Fibroblast of lung (primary cell): ENCODE results near the gene SLC17A9. TPM values are rescaled to one million over a fixed set of nuclear protein-coding genes. Genes with fewer than 3 reads are reported as not detected.
"Not testable (repeated sequence)": the region's sequence is repeated elsewhere in the genome, so short reads cannot be mapped to it uniquely, and the experiment has no call there.

ENCODE experiments used
- DNase-seq, 2 donors: peaks; one replicate each; pipeline versions ENCODE4 v3.0.0 to v3.0.0-alpha.2; 2010; ENCODE audit warnings: low read depth in 2 of 2
- H2AFZ ChIP-seq: 2 replicates; pipeline ENCODE4 v1.5.1; 2012; ENCODE audit warnings: low read length, control low read depth, inconsistent platforms
- H3K27ac ChIP-seq: 2 replicates; pipeline ENCODE4 v1.5.1; 2011; ENCODE audit warnings: low read length, control low read depth; ENCODE audit not compliant: insufficient read depth
- H3K27me3 ChIP-seq: 2 replicates; pipeline ENCODE4 v1.5.1; 2011; ENCODE audit warnings: mild to moderate bottlenecking, low read length; ENCODE audit not compliant: control insufficient read depth, insufficient read depth
- H3K36me3 ChIP-seq: 2 replicates; pipeline ENCODE4 v1.5.1; 2011; ENCODE audit warnings: low read length; ENCODE audit not compliant: control insufficient read depth, insufficient read depth
- H3K4me1 ChIP-seq: 2 replicates; pipeline ENCODE4 v1.5.1; 2011; ENCODE audit warnings: low read length; ENCODE audit not compliant: control insufficient read depth, insufficient read depth; ENCODE audit errors: extremely low read depth
- H3K4me2 ChIP-seq: 2 replicates; pipeline ENCODE4 v1.5.1; 2011; ENCODE audit warnings: low read length, control low read depth; ENCODE audit not compliant: insufficient read depth; ENCODE audit errors: extremely low read depth
- H3K4me3 ChIP-seq, 4 experiments: fragments of 200-600 bp in 1 of 4; sonication (generic) in 1 of 4; replicated peaks in 1 of 4; 2 replicates each; pipeline ENCODE4 v1.5.1; 2011 to 2016; ENCODE audit warnings: low read length in 4 of 4, low read depth in 3 of 4, mild to moderate bottlenecking in 3 of 4, control low read depth in 2 of 4, inconsistent platforms in 1 of 4, mixed read lengths in 1 of 4; ENCODE audit not compliant: insufficient read depth in 1 of 4; ENCODE audit errors: control extremely low read depth in 1 of 4
- H3K79me2 ChIP-seq: 2 replicates; pipeline ENCODE4 v1.5.1; 2012; ENCODE audit warnings: mild to moderate bottlenecking, low read length, inconsistent platforms; ENCODE audit not compliant: control insufficient read depth, insufficient read depth
- H3K9ac ChIP-seq: 2 replicates; pipeline ENCODE4 v1.5.1; 2011; ENCODE audit warnings: mild to moderate bottlenecking, low read length, control low read depth; ENCODE audit not compliant: insufficient read depth
- H3K9me3 ChIP-seq: 2 replicates; pipeline ENCODE4 v1.5.1; 2012; ENCODE audit warnings: low read depth, low read length; ENCODE audit not compliant: control insufficient read depth, insufficient read depth
- H4K20me1 ChIP-seq: 2 replicates; pipeline ENCODE4 v1.5.1; 2011; ENCODE audit warnings: low read length; ENCODE audit not compliant: control insufficient read depth, insufficient read depth; ENCODE audit errors: extremely low read depth
- CTCF ChIP-seq, 2 donors: IDR thresholded peaks in 1 of 2; conservative IDR thresholded peaks in 1 of 2; 1 replicate in 1 of 2; 2 replicates in 1 of 2; pipeline ENCODE4 v1.5.1; 2011 to 2012; ENCODE audit warnings: low read length in 2 of 2, control low read depth in 1 of 2, inconsistent platforms in 1 of 2, low read depth in 1 of 2, mild to moderate bottlenecking in 1 of 2
- EZH2 ChIP-seq: IDR thresholded peaks from 2 replicates; pipeline ENCODE4 v1.5.1; 2012; ENCODE audit warnings: low read length, control low read depth, mild to moderate bottlenecking; ENCODE audit errors: missing control alignments
- polyA plus RNA-seq, 2 donors: library from polyadenylated mRNA; depleted of rRNA in 1 of 2; stranded (reverse) in 1 of 2; unstranded in 1 of 2; fragments of >200 nt; gene quantifications; 2 replicates each; pipeline ENCODE4 v1.2.1, GENCODE V29; 2011 to 2012; ENCODE audit warnings: missing spikeins in 1 of 2
- total RNA-seq: library from RNA; depleted of rRNA; stranded (reverse); fragments of >200 nt; gene quantifications from 2 replicates; pipeline ENCODE4 v1.2.1, GENCODE V29; 2014

SLC17A9 gene
- total and polyA plus RNA-seq, 2 donors (not counting 1 experiment from before 2014, with no cell fraction given), result 6.4 to 6.8 TPM

GRCh38 chr20:62959101-62959971 is 6.8 kb downstream of the SLC17A9 start:
- no peaks in the 10 kb centered on the region for H3K79me2 ChIP-seq
- no peaks in the 10 kb centered on the region for H3K36me3 ChIP-seq
- DNase-seq, result no peak
- H3K27ac ChIP-seq, result no peak overlapping the region
- no peaks in the 10 kb centered on the region for H3K9me3 ChIP-seq
- TF ChIP-seq EZH2, result no peak
- TF ChIP-seq CTCF (conservative IDR thresholded peaks at IDR 0.05 in 1 of 2, IDR thresholded peaks at IDR 0.05 in 1 of 2; ENCODE audit: low read depth in 1 of 2, low read length in 2 of 2), result no peak
- no peaks in the 10 kb centered on the region for H3K4me1 ChIP-seq
- no peaks in the 10 kb centered on the region for H4K20me1 ChIP-seq
- H3K4me2 ChIP-seq, result no peak overlapping the region
- no peak overlapping the region for H2AFZ ChIP-seq
- H3K9ac ChIP-seq, result no peak overlapping the region
- H3K4me3 ChIP-seq, result no peak overlapping the region
- H3K27me3 ChIP-seq, result no peaks in the 10 kb centered on the region

GRCh38 chr20:62959998-62960436 is 7.5 kb downstream of the SLC17A9 start:
- H2AFZ ChIP-seq, result no peak overlapping the region
- no peaks in the 10 kb centered on the region for H3K36me3 ChIP-seq
- no peaks in the 10 kb centered on the region for H3K4me1 ChIP-seq
- no peak overlapping the region for H3K9ac ChIP-seq
- no peak overlapping the region for H3K27ac ChIP-seq
- H3K9me3 ChIP-seq, result no peaks in the 10 kb centered on the region
- no peak overlapping the region for H3K4me3 ChIP-seq
- no peak overlapping the region for H3K4me2 ChIP-seq
- H4K20me1 ChIP-seq, result no peaks in the 10 kb centered on the region
- TF ChIP-seq CTCF (conservative IDR thresholded peaks at IDR 0.05 in 1 of 2, IDR thresholded peaks at IDR 0.05 in 1 of 2; ENCODE audit: low read depth in 1 of 2, low read length in 2 of 2), result no peak
- no peak for TF ChIP-seq EZH2
- no peaks in the 10 kb centered on the region for H3K27me3 ChIP-seq
- DNase-seq, result no peak
- H3K79me2 ChIP-seq, result no peaks in the 10 kb centered on the region

- H2AFZ ChIP-seq, H3K9me3 ChIP-seq, H3K79me2 ChIP-seq, H3K27me3 ChIP-seq, H3K27ac ChIP-seq, H3K4me1 ChIP-seq, H4K20me1 ChIP-seq, H3K4me2 ChIP-seq, H3K9ac ChIP-seq, H3K36me3 ChIP-seq, H3K4me3 ChIP-seq: not testable (repeated sequence)
- DNase-seq, result peak in 1 of 2 donors; percentile 23
Observed at GRCh38 chr20:62960446-62961309, 8.2 kb downstream of the SLC17A9 start.
